Endothelial cell of umbilical vein (primary cell): ENCODE data around the gene GET4. TPM values are rescaled to one million over a fixed set of nuclear protein-coding genes. Genes with fewer than 3 reads are reported as not detected.

Experiments
- BruUV-seq: library from RNA; stranded (reverse); fragments of 400-500 nt; replicated peaks from 2 replicates; lab custom pipeline; 2021; lab: Mats Ljungman, UMichigan
- CTCF ChIA-PET: fragments of 300-600, 350-600 bp; sonication (Branson Sonifier 250); formaldehyde crosslinking; loops from one replicate; lab custom pipeline; 2021; ENCODE audit warnings: antibody characterized with exemption, inconsistent platforms; lab: Charles Lee
- POLR2A ChIA-PET: fragments of 300-600, 350-600 bp; sonication (Branson Sonifier 250); formaldehyde crosslinking; loops from one replicate; lab custom pipeline; 2021; ENCODE audit warnings: antibody characterized with exemption, inconsistent platforms; lab: Charles Lee
- DNase-seq: peaks from one replicate; pipeline ENCODE4 v3.0.0-alpha.2; 2011; ENCODE audit warnings: low read depth, low spot score
- FAIRE-seq: peaks from 2 replicates; lab custom pipeline; 2011; peaks lifted over from hg19 to GRCh38; lab: Jason Lieb, UNC
- H2AFZ ChIP-seq: 2 replicates; pipeline ENCODE4 v1.6.0; 2012; ENCODE audit warnings: low read depth, low read length, control low read depth, inconsistent platforms
- H3K27ac ChIP-seq: 2 replicates; pipeline ENCODE4 v1.5.1; 2011; ENCODE audit warnings: low read depth, mild to moderate bottlenecking, control low read depth, low read length, moderate library complexity; ENCODE audit not compliant: insufficient read depth
- H3K27me3 ChIP-seq, 2 experiments: 2 replicates each; pipeline versions ENCODE4 v1.6.0 to v1.6.1; 2011; ENCODE audit warnings: low read length in 2 of 2, mixed read lengths in 1 of 2; ENCODE audit not compliant: control insufficient read depth in 2 of 2, insufficient read depth in 2 of 2
- H3K36me3 ChIP-seq, 2 experiments: 2 replicates in 1 of 2; 3 replicates in 1 of 2; pipeline ENCODE4 v1.5.1; 2011; ENCODE audit warnings: low read length in 2 of 2, mild to moderate bottlenecking in 1 of 2, moderate library complexity in 1 of 2; ENCODE audit not compliant: control insufficient read depth in 2 of 2, insufficient read depth in 2 of 2; ENCODE audit errors: extremely low read depth in 1 of 2
- H3K4me1 ChIP-seq: 3 replicates; pipeline ENCODE4 v1.5.1; 2011; ENCODE audit warnings: mild to moderate bottlenecking, low read length; ENCODE audit not compliant: control insufficient read depth, insufficient read depth; ENCODE audit errors: extremely low read depth
- H3K4me2 ChIP-seq: 2 replicates; pipeline ENCODE4 v1.6.1; 2011; ENCODE audit warnings: low read length, control low read depth, mixed read lengths; ENCODE audit not compliant: insufficient read depth
- H3K4me3 ChIP-seq, 3 experiments: fragments of 200-600 bp in 1 of 3; sonication (generic), shearing (Covaris generic) in 1 of 3; replicated peaks in 1 of 3; 2 replicates each; pipeline ENCODE4 v1.5.1; 2011 to 2016; ENCODE audit warnings: control low read depth in 3 of 3, low read length in 3 of 3, mild to moderate bottlenecking in 2 of 3, inconsistent platforms in 1 of 3, low read depth in 1 of 3, moderate library complexity in 1 of 3; ENCODE audit not compliant: insufficient read depth in 1 of 3
- H3K79me2 ChIP-seq: 2 replicates; pipeline ENCODE4 v1.6.0; 2012; ENCODE audit warnings: low read length, inconsistent platforms; ENCODE audit not compliant: control insufficient read depth, insufficient read depth
- H3K9ac ChIP-seq: replicated peaks from 2 replicates; pipeline ENCODE3; 2011; ENCODE audit warnings: low read length, control low read depth; ENCODE audit not compliant: insufficient read depth; ENCODE audit errors: extremely low read depth
- H3K9me1 ChIP-seq: replicated peaks from 3 replicates; pipeline ENCODE4 v1.6.0; 2011; ENCODE audit warnings: mild to moderate bottlenecking, low read length; ENCODE audit not compliant: control insufficient read depth, insufficient read depth; ENCODE audit errors: extremely low read depth
- H3K9me3 ChIP-seq: replicated peaks from 2 replicates; pipeline ENCODE4 v1.5.1; 2012; ENCODE audit warnings: low read length, inconsistent platforms; ENCODE audit not compliant: control insufficient read depth, insufficient read depth
- H4K20me1 ChIP-seq: replicated peaks from 2 replicates; pipeline ENCODE3; 2011; ENCODE audit warnings: mild to moderate bottlenecking, low read length; ENCODE audit not compliant: control insufficient read depth, insufficient read depth; ENCODE audit errors: extremely low read depth
- CTCF ChIP-seq, 2 donors: IDR thresholded peaks; 1 replicate in 1 of 2; 2 replicates in 1 of 2; pipeline ENCODE4 v1.5.1; 2011; ENCODE audit warnings: low read length in 2 of 2, mild to moderate bottlenecking in 2 of 2, moderate library complexity in 2 of 2, control low read depth in 1 of 2, inconsistent platforms in 1 of 2, low read depth in 1 of 2; ENCODE audit not compliant: insufficient read depth in 1 of 2; ENCODE audit errors: extremely low read depth in 1 of 2
- EZH2 ChIP-seq: IDR thresholded peaks from 2 replicates; pipeline ENCODE4 v1.6.1; 2012; ENCODE audit warnings: borderline replicate concordance, low read depth, mild to moderate bottlenecking, moderate library complexity, low read length, inconsistent platforms; ENCODE audit not compliant: severe bottlenecking
- FOS ChIP-seq: IDR thresholded peaks from 2 replicates; pipeline ENCODE4 v1.6.1; 2011; ENCODE audit warnings: mild to moderate bottlenecking, low read length, moderate library complexity, borderline replicate concordance; ENCODE audit not compliant: insufficient read depth
- GATA2 ChIP-seq: IDR thresholded peaks from 2 replicates; pipeline ENCODE4 v1.7.0; 2011; ENCODE audit warnings: low read depth, mild to moderate bottlenecking, moderate library complexity, mixed read lengths, low read length; ENCODE audit not compliant: insufficient read length, insufficient read depth
- JUN ChIP-seq: IDR thresholded peaks from 2 replicates; pipeline ENCODE4 v1.6.1; 2011; ENCODE audit warnings: borderline replicate concordance, low read depth; ENCODE audit not compliant: insufficient read length, insufficient read depth
- MAX ChIP-seq: IDR thresholded peaks from 2 replicates; pipeline ENCODE4 v1.6.1; 2011; ENCODE audit not compliant: insufficient read depth, insufficient read length
- MYC ChIP-seq: IDR thresholded peaks from one replicate; pipeline ENCODE4 v1.6.1; 2011; ENCODE audit warnings: mild to moderate bottlenecking, low read depth, low read length
- POLR2A ChIP-seq: IDR thresholded peaks from 2 replicates; pipeline ENCODE4 v1.6.1; 2012; ENCODE audit warnings: low read depth, mild to moderate bottlenecking, control low read depth, low read length
- POLR2AphosphoS5 ChIP-seq: IDR thresholded peaks from 2 replicates; pipeline ENCODE4 v1.6.1; 2012; ENCODE audit warnings: low read depth, mild to moderate bottlenecking, control low read depth, low read length, moderate library complexity; ENCODE audit not compliant: insufficient read depth
- dilution Hi-C: fragments of 300-500 bp; cut with MboI; formaldehyde crosslinking; loops from one replicate; pipeline ENCODE4 v1.15.0; 2019; ENCODE audit warnings: low sequenced_read_pairs; ENCODE audit not compliant: extremely low pct_ligation_motif_present
- intact Hi-C: fragments of 100-400 bp; cut with micrococcal nuclease; formaldehyde crosslinking; loops from one replicate; pipeline ENCODE4 v1.10.0; 2022
- polyA plus RNA-seq, 4 experiments: library from polyadenylated mRNA; depleted of rRNA in 3 of 4; stranded (reverse) in 3 of 4; unstranded in 1 of 4; fragments of >200 nt; gene quantifications; 2 replicates each; pipeline versions ENCODE4 v1.2.1 to v1.2.3, GENCODE V29; 2011 to 2012; ENCODE audit warnings: missing spikeins in 1 of 4
- total RNA-seq: library from RNA; stranded (reverse); gene quantifications from 2 replicates; pipeline ENCODE4 v1.2.3, GENCODE V29; 2021

Gene GET4
- total and polyA plus RNA-seq, 2 donors (not counting 3 experiments of a cell fraction or from before 2014, with no cell fraction given) = 48.4 to 58.1 TPM

GRCh38 chr7:885261-885892, 9.0 kb downstream of the GET4 start:
- POLR2A ChIA-PET = no interaction called here
- no peak for DNase-seq
- H3K4me2 ChIP-seq = no peak overlapping the region
- dilution Hi-C loops (no loop called here), intact Hi-C loops (no loop called here)
- H3K27ac ChIP-seq = no peak overlapping the region
- no peak overlapping the region for H3K4me3 ChIP-seq
- H2AFZ ChIP-seq = no peak overlapping the region
- no TSS peak for BruUV-seq
- H3K79me2 ChIP-seq = peaks cover 59% of the 10 kb centered on the region
- no peaks in the 10 kb centered on the region for H3K27me3 ChIP-seq
- no peaks in the 10 kb centered on the region for H3K4me1 ChIP-seq
- H3K9me3 ChIP-seq = no peaks in the 10 kb centered on the region
- CTCF ChIA-PET = no interaction called here
- no peaks in the 10 kb centered on the region for H4K20me1 ChIP-seq
- no peak for FAIRE-seq
- H3K9ac ChIP-seq = no peak overlapping the region
- no peaks in the 10 kb centered on the region for H3K9me1 ChIP-seq
- peaks cover 3 to 31% of the 10 kb centered on the region in 2 experiments for H3K36me3 ChIP-seq
- no peak for TF ChIP-seq EZH2
- TF ChIP-seq FOS = no peak
- TF ChIP-seq JUN = no peak
- TF ChIP-seq MYC = no peak
- TF ChIP-seq CTCF (IDR thresholded peaks at IDR 0.05; ENCODE audit: extremely low read depth in 1 of 2, insufficient read depth in 1 of 2, low read depth in 1 of 2, low read length in 2 of 2) = no peak
- TF ChIP-seq POLR2AphosphoS5 = no peak
- no peak for TF ChIP-seq GATA2
- no peak for TF ChIP-seq POLR2A
- TF ChIP-seq MAX = no peak
